Sciatic nerve (tissue), 2 donors: ENCODE results near the gene ZSWIM6. TPM values are rescaled to one million over a fixed set of nuclear protein-coding genes. Genes with fewer than 3 reads are reported as not detected.

ENCODE experiments used
- ATAC-seq: fragments of 200-7000 bp; cut with Tn5 transposase; one replicate; pipeline ENCODE4 v1.9.1; 2020; ENCODE audit warnings: mild to moderate bottlenecking, moderate library complexity
- DNase-seq: peaks from one replicate; pipeline ENCODE4 v3.0.0-alpha.2; 2020; ENCODE audit warnings: low spot score
- intact Hi-C: fragments of 100-400 bp; cut with DNase I; formaldehyde crosslinking; loops from one replicate; pipeline ENCODE4 v1.14.2; 2022
- total RNA-seq: library from RNA; stranded (reverse); fragmentation: NEBNext Ultra II Directional; extraction: Animal tissue kit (Norgen Biotek cat#: 25700); gene quantifications from one replicate; pipeline ENCODE4 v1.2.1, GENCODE V29; 2021
- donor health status: DM: no; HTN: no; CAD: no.
- donor health status: DM: no; HTN: no; CAD: no.

ZSWIM6 gene
- total RNA-seq, 1 donor from 2014 or later: 30.2 TPM

DNA sequence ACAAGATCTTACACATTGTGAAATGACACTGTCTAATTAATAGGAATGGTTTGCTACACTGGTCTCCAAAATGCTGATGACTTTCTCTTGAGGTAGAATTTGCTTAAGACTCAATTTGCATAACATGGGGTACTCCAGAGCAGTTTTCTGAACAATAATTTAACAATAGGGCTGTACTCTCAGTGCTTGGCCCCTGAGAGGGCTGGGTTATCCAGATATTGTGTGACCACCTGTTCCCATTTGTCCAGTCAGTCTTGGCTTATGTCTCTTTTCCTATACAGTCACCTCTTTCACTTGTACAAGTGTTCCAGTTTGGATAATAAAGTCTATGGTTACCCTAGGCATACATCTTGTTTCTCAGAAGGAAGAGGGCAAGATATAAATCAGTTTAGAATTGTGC lies 17.9 kb downstream of the ZSWIM6 start:
- ATAC-seq (no peak), DNase-seq (no peak)
- intact Hi-C loops: no loop called here

DNA sequence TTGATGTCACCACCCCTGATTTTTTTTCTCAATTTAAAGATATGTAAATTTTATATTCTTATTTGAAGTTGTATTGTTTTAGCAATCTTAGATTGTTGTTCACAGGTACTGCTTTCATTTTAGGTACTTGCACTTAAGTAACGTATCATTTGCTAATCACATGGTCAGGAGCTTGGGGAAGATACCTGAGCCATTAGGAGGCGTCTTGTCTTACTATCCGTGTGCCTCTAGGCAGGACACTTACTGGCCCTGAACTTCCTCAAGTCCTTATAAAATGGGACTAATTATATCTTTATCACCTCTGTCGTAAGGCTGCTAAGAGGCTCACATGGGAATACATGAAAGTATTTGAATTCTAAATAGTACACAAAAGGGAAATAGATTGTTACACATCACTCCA lies 18.5 kb downstream of the ZSWIM6 start:
- ATAC-seq: no peak
- no peak for DNase-seq
- intact Hi-C loops: no loop called here

DNA sequence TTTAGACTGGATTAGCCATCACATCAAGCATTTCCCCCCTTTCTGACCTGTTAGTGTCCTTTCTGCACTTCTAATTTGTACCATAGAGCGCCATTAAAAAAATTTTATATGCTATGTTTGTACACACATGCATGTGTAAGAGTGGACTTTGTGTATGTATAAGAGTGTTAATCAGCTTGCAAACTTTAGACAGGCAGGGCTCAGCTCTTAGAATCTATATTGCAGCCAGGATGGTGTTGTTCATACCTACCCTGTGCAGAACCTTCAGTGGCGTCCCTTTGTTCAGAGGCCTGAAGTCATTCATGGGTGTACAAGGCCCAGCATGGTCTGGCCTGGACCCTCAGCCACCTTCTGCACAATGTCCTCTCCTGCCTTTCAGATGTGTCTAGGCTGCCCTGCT lies 19.7 kb downstream of the ZSWIM6 start:
- no peak for ATAC-seq
- DNase-seq: no peak

DNA sequence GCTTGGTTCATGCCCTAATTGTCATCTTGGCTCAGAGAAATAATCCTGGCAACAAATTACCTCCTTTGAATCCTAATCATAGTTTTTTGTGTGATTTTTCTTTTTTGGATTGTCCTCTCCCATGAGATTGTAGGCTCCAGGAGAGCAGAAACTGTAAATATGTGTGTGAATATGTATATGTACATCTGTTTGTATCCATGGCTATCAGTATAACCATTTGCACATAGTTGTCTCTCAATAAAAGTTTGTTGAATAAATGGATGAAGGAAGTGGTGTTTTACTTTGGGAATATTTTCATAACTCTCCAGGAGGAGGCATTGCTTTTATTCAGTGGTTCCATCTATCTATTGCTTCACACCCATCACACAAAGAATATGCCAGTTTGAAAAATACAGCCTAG lies 20.1 kb downstream of the ZSWIM6 start:
- intact Hi-C loops: no loop called here
- ATAC-seq (no peak), DNase-seq (no peak)

More for the DNA sequence above, 19.7 kb downstream of the ZSWIM6 start:
- intact Hi-C loops: no loop called here

DNA sequence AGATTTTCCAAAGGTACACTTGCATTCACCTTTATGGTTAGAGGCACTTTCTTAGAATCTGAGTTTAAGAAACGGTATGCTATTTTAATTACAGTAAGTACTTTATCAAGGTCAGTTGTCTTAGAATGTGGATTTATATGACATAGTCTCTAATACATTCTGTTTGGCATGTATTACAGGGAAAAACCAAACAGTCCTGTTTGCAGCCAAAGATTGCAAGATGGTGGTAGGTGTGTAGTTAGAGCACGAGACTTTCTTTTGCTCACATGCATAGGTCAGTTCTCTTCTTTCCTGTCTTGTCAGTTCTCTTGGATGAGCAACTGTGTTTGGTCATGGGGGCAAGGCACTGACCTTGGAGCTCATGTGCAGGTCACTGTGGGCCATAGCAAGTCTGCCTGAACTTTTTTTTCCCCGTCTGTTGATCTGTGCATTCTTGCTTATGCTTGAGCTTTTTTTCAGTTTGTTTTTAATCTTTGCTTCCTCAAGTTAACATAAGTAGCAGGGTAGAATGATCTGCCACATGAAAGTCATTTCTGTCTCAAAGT lies 20.6 kb downstream of the ZSWIM6 start:
- intact Hi-C loops: no loop called here
- DNase-seq: no peak
- no peak for ATAC-seq

DNA sequence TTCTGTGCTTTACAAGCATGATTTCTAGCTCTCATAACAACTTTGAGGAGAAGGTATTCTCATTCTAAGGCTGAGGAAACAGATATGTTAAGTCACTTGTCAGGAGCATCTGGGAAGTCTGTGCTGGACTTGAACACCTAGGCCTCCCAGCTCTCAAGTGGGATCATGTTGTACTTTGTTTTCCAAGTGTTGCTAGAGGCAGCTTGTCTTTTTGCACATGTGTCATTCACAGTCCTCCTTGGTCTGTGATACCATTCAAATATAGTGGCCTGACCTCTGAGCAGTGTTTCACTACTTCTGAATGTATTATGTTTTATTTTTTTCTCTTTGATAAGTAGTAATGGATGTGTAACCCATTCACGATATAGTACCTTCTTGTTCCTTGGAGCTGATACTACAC lies 21.2 kb downstream of the ZSWIM6 start:
- intact Hi-C loops: no loop called here
- no peak for DNase-seq
- ATAC-seq: no peak

DNA sequence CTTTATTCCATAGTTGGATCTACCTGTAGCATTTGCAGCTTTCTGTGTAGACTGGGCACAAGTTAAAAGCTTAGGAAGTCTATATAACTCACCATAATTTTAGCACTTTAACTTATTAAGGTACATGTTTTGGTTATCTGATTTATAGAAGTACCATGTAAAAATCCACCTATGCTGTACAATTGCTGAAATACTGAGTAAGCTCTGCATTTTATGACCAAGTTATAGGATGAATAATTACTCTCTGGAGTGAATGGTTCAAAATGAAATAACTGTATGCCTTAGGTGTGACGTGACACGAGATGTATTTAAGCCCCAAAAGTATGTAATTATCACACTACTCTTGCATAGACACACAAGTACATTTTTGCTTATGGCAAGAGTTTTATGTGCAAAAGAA lies 22.1 kb downstream of the ZSWIM6 start:
- ATAC-seq (no peak), DNase-seq (no peak)
- intact Hi-C loops: no loop called here

DNA sequence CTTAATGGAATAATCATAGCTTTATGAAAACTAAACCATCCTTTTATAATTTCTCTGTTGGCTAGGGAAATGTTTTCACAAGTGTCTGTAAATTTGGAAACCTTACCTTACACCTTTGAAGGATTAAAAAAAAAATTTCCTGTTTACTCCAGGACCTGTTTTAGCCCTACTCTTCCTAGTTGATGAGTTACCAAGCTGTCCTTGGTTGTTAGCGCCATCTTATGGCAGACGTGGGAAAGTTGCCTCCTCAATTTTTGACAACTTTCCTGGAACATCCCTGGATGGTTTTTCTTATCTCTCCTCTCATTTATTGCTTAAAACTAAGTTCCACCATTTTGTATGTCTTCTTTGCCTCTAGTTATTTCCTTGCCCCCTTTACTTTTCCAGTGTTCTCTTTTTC lies 25.7 kb downstream of the ZSWIM6 start:
- intact Hi-C loops: no loop called here
- DNase-seq (no peak), ATAC-seq (no peak)

DNA sequence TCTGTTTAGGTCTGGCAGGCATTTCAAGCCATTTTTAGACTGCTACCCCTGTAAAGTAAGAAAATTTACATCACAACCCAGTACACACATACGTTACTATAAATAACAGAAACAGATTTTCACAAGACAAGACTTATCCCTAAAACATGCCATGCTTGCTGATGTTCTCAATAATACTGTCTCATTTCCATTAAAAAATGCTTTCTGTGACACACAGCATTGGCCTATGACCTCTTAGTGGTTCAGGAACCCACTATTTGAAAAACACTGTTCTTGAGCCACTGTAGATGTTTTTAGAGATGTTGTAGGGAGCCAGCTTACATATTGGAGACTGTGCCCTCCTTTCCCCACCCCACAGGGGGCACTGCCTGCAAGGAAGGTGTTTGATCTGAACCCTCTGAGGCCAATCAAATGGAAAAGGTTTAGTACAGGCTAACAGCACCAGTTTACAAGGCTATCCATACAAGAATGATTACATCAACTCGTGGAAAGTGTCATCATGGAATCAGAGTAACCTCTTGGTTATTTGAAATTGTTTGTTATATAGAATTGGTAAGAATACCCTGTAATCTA lies 30.8 kb downstream of the ZSWIM6 start:
- no peak for DNase-seq
- intact Hi-C loops: no loop called here
- no peak for ATAC-seq

DNA sequence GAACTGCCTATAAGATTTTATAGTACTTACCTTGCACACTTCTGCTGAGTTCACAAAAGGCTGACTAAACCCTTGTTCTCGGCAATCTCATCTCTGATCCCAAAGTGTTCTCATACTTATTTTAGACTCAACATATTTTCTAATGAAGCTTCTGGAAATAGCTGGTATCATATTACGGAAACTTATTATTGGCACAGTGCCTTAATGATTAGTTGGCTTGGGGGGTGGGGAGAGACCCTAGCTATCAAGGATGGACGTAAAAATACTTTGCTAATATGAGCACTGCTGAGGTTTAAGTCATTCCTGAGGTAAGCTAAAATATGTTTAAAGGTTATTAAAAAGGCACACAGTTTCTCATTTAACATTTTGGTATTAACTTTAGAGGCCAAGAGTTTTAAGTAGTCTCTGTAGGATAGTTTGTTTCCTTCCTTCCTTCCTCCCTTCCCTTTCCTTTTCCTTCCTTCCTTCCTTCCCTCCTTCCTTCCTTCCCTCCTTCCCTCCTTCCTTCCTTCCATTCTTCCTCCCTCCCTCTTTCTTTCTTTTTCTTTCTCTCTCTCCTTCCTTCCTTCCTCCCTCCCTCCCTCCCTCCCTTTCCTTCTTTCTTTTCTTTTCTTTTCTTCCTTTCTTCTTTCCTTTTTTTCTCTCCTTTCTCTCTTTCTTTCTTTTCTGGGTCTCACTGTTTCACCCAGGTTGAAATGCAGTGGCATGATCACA lies 31.5 kb downstream of the ZSWIM6 start:
- ATAC-seq (no peak), DNase-seq (no peak)
- intact Hi-C loops: no loop called here

DNA sequence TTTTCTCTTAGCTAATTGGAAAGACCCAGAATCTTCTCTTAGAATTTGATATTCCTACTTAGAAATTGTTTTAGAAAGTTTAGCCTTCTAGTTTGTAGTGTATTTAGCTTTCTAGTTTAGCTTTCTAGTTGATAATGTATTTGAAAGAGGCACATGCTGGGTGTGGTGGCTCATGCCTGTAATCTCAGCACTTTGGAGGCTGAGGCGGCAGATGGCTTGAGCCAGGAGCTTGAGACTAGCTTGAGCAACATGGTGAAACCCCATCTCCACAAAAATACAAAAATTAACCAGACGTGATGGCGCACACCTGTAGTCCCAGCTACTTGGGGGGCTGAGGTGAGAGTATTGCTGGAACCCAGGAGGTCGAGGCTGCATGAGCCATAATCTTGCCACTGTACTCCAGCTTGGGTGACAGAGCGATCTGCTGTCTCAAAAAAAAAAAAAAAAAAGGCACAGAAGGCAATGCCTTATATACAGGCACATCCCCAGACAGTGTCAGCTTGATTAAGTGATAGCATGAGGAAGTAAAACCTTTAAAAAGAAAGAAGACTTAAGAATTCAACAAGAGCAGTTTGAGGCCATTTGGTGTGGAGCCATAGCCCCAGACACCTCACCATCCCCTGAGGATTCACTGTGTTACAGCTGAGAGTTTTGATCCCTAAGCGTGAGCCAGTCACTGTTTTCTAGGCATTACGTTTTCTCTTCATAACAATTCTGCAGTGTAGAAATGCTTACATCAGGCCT lies 34.6 kb downstream of the ZSWIM6 start:
- DNase-seq: no peak
- no peak for ATAC-seq
- intact Hi-C loops: no loop called here

DNA sequence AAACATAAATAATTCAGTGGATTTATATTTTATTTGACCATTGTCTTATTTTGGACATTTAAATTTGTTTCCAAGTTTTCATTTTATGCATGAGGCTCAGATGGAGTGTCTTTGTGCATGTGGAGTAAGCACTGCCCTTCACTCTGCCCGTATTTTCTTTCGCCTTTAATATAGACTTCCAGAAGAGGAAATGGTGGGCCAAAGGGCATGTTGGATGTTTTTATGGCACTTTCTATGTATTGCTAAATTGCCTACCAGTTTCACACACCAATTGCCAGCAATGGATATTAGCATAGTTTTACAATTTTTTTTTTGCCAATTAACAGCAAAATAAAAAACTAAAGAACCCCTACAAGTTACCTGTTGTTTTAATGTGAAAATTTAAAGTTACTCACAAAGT lies 38.4 kb downstream of the ZSWIM6 start:
- DNase-seq (no peak), ATAC-seq (no peak)
- intact Hi-C loops: no loop called here

DNA sequence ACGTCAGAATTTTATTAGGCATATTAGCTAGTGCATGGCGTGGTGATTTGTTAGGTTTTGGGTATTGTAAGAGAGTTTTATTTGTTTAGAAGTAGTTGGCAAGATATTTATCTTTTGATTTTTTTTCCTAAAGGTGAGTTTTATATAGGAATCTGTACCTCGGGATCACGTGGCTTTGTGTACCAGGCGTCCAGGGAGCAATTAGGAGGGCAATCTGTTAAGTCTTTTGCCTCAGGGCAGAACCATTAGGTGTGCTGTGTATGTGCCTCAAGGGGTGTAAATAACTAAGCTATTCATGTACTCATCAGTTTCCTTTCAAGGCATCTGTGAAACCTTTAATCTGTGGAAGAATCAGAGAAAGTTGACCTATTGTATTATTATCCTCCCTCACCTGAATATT lies 39.4 kb downstream of the ZSWIM6 start:
- ATAC-seq (no peak), DNase-seq (no peak)
- intact Hi-C loops: no loop called here

DNA sequence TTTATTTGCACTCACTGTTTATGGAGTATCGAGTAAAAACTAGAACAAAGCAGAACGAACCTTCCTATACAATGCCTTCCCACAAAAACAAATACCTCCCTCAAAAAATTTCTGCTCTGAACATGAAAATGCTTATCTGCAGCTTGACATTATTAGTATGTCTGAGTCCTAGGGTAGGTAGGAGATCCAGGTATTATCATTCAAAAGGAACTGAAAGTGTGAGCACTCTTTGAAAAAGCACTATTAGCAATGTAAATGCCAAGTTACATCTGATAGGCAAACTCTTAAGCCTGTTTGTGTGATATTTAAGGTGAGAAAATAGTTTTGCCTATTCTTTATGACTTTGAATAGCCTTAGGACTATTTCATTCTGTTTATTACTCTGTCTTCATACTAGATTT lies 47.6 kb downstream of the ZSWIM6 start:
- ATAC-seq (no peak), DNase-seq (no peak)
- intact Hi-C loops: no loop called here

DNA sequence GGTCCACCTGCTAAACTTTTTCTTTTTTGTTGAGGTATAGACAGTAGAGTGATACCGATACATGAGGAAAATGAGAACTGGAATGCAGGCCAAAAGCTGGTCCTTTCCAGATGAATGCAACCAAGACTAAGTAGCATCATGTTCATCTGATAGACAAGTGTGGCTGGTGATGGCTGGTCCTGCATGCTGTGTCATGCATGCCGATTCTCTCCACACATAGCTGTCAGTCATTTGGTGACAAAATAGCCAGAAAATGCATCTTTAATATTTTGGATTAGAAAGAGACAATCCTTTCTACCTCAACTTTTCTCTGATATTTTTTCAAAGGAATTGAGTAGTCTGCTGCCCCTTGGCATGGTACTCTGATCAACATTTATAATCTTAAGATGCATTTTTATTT lies 49.9 kb downstream of the ZSWIM6 start:
- intact Hi-C loops: no loop called here
- ATAC-seq (no peak), DNase-seq (no peak)

DNA sequence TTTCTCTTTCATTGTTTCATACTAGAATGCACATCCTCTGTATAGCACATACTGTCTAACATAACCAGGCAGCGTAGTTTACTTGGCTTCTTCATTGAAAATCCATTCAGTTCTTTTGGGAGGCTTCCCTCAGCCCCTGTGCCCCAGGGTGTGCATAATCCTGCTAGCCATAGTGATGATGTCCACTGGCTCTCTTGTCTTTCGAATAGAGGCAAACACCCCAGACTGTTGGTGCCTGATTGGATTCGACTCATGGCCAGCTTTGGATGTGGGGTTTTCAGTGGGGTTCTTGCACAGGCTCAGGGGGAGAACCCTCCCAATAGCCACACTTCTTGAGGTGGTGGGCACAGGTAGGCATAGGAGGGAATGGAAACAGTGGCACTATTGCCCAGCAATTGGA lies 53.6 kb downstream of the ZSWIM6 start:
- DNase-seq: no peak
- no peak for ATAC-seq
- intact Hi-C loops: no loop called here

DNA sequence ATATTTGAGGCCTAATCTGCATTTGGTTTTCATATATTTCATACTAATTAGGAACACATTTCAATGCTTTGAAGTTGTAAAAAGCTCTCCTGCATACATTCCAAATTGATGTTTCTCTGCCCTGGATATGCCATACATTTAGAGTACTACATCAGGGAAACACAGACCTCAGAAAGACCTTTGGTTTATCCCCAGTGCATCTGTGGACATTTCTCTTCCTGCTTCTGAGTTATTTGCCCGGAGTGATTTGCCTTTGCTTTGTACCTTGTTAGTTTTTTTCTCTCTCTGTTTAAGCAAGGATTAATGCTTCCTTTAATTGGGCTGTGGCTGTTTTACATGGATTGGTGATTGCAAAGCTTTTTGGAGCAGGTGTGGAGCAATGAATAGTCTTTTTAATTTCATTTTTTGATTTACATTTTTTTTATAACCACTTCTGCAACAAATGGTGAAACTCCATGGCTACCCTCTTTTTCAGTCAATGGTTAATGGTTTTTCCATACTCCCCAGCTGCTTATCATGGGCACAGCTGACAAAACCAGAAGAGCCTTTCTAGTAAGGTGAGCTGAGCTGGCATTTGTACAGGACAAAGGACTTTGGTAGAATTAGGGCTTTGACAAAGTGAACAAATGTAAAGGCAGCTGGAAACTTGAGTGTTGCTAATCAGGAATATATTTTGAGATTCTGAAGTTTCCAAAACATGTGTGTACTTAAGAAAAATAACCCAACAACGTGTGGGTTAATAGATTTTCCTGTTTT lies 54.2 kb downstream of the ZSWIM6 start:
- intact Hi-C loops: no loop called here
- DNase-seq: no peak
- no peak for ATAC-seq

DNA sequence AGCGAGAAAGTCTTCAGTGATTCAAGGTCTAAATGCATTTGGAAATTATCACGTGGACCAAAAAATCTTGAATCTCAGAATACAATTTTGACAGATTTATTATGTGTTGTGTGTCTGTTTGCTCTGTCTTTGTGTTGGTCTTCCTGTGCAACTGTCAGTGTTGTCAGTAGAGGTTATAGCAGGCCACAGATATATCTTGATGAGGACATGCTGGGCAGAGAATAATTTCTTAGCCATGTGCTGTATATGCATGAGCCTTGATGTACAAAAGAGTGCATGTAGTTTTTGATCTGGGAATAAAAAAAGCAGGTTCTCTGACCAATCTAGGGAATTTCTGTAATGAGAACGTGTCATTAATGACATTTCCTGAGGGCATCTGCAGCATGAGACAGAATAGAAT lies 57.6 kb downstream of the ZSWIM6 start:
- ATAC-seq (no peak), DNase-seq (no peak)
- intact Hi-C loops: loop anchor here (10.0 kb wide), 1 partner anchor 55 kb away; the partner anchor contains the start of gene ZSWIM6

DNA sequence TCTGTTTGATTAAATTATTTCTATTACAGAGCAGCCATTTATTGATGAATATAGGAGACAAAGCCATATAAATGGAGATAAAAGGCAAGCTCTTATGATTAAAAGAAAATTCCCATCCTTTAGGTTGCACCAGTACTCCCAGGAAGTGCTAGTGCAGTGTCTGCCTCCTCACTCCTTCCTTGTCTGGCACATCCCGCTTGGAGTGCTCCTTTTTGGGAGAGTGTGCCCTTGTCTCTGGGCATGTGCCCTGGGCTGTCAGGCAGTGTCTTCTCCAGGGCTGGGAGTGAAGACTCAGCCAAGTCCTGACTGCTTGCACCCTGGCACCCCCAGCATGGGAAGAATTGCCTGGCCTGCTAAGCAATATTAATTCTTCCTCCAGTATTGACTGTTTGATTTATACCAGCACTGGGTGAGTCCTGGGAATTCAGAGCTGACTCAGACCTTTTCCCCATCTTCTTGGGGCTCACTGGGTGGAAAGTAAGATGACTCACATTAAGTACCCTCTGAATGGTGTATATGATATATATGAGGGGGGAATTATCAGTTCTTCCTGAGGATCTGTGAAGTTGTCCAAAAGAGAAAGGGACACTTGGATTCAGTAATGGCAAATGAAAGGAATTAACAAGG lies 62.1 kb downstream of the ZSWIM6 start:
- intact Hi-C loops: loop anchor here (10.0 kb wide), 1 partner anchor 59 kb away; the partner anchor contains the start of gene ZSWIM6
- no peak for DNase-seq
- ATAC-seq: no peak
